HG02610 (cell line): ENCODE measurements around the gene PGLYRP4.

Source experiments
- ATAC-seq: cut with Tn5 transposase; IDR thresholded peaks from one replicate; pipeline ENCODE4 v1.9.1; 2021; ENCODE audit warnings: mild to moderate bottlenecking, moderate library complexity; ENCODE audit not compliant: unreplicated experiment

The PGLYRP4 gene

DNA sequence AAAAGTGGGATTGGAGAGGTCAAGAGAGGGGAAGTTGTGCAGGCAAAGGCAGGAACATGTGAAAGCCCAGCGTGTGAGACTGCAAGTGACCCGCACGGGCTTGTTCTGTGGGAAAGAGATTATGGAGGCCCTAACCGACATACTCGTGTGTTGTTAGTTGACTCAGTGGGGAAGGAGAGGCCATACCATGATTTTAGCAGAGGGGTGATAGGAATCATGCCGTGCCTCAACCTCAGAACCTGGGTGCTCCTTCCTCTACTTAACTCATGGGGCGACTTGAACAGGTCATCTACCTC lies 55.2 kb downstream of the PGLYRP4 start:
- no peak for ATAC-seq

DNA sequence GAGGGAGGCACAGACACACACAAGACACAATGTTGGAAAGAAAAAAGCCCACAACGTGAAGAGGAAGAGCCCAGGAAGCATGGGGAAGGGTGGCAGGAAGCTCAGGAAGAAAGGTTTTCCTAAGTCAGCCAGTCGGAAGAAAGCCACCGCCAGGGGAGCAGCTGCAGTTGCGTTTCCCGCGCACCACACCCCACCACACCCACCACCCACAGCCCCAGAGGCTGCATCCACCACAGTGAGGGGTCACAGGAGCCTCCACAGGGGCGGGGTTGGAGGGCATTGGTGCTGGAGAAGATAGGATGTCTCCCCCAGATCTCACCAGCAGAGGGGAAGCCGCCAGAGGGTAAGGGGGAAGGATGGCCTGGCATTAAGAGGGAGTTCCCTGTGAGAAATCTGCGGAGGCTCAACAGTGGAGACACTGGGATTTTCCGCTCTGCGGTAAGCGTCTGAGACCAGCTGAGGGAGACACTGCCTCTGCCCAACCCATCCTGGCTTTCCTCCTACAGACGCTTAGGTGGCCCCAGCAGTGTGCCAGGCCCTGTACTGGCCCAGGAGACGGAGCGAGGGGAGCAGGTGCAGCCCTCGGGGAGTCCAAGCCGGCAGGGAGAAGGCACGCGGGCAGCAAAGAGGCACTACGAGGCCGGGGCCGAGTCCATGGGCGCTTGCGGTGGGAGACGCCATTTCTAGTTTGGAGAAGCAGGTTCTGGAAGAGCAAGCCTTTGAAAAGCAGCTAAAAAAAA lies 55.7 kb downstream of the PGLYRP4 start:
- no peak for ATAC-seq

GRCh38 chr1:153292185-153292584 lies 56.5 kb downstream of the PGLYRP4 start:
- no peak for ATAC-seq

DNA sequence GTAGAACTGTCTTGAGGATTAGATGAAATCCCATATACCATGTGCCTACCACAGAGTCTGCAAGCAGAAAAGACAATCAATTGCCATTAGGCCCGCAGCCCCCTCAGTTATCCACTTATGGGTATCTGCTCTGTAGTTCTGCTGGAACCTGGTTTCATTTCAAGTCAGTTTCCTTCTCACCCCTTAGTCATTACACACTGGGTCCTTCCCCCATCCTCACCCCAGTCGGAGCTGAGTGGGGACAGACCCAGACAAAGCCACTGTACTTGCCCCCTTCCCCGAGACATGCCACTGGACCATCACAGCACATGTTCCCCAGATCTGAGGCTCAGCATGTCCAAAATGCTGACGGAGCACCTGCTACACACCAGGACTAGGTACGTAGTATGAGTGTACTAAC lies 57.1 kb downstream of the PGLYRP4 start:
- no peak for ATAC-seq

GRCh38 chr1:153288634-153289275 lies 59.9 kb downstream of the PGLYRP4 start:
- no peak for ATAC-seq
